Loucy (cell line): ENCODE data around the gene RUFY1.

Source experiments
- CTCF ChIP-seq: fragments of 200-600 bp; sonication (generic); conservative IDR thresholded peaks from 2 replicates; pipeline ENCODE4 v1.5.1; 2014; ENCODE audit warnings: mild to moderate bottlenecking, antibody characterized with exemption, low read length
- EZH2phosphoT487 ChIP-seq: fragments of 200-600 bp; IDR thresholded peaks from 2 replicates; pipeline ENCODE4 v1.6.1; 2018; ENCODE audit warnings: antibody characterized with exemption, mild to moderate bottlenecking, moderate library complexity, borderline replicate concordance

DNA sequence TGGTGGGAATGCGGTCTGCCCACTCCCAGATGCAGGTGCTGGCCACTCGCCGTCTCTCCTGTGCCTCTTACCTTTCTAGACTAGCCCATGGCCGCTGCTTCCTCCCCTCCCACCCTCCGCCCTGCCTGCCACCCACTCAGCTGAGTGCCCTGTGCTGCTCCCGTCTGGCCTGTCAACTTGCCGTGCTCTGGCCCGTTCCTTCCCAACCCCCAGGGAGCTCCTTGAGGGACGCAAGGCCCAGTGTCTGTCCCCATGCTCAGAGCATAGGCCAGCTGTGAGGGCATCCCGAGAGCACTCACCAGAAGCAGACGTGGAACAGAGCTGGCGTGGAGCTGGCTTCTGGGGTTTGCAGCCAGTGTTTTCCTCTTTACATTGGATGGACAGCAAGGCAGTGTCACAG is 53.0 kb downstream of the RUFY1 start:
- no peak for TF ChIP-seq CTCF
- TF ChIP-seq EZH2phosphoT487: no peak
